GM12873 (cell line): ENCODE measurements around the gene NUAK1.

Experiments used
- TF ChIP-seq, protein P1 (sequence below): IDR thresholded peaks from 2 replicates; pipeline ENCODE4 v1.5.1; 2012; ENCODE audit warnings: low read depth, mild to moderate bottlenecking, moderate library complexity, low read length, control low read depth; ENCODE audit not compliant: insufficient read depth; ENCODE audit errors: missing control alignments

Gene NUAK1

DNA sequence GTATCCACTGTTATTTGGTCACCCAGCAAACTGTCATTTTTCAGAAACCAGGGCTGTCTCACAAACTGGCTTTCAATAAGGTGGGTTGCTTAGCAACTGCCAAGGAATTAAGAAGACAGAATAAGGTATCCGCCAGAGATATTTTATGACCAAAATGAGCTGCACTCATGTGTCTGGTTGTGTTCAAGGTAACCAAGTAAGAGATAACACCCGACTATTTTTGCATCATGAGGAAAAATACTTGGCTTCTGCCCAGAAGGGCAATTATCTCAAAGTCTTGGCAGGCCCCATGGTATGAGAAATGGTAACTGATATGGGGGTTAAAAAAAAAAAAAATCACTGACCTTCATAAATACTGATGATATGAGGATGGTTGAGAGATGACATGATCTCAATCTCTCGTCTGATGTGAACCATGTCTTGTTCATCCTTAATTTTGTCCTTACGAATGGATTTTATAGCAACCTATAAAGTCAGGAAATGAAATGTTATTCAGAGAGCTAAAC is 32.6 kb downstream of the NUAK1 start:
- TF ChIP-seq, protein P1, sequence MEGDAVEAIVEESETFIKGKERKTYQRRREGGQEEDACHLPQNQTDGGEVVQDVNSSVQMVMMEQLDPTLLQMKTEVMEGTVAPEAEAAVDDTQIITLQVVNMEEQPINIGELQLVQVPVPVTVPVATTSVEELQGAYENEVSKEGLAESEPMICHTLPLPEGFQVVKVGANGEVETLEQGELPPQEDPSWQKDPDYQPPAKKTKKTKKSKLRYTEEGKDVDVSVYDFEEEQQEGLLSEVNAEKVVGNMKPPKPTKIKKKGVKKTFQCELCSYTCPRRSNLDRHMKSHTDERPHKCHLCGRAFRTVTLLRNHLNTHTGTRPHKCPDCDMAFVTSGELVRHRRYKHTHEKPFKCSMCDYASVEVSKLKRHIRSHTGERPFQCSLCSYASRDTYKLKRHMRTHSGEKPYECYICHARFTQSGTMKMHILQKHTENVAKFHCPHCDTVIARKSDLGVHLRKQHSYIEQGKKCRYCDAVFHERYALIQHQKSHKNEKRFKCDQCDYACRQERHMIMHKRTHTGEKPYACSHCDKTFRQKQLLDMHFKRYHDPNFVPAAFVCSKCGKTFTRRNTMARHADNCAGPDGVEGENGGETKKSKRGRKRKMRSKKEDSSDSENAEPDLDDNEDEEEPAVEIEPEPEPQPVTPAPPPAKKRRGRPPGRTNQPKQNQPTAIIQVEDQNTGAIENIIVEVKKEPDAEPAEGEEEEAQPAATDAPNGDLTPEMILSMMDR: no peak

DNA sequence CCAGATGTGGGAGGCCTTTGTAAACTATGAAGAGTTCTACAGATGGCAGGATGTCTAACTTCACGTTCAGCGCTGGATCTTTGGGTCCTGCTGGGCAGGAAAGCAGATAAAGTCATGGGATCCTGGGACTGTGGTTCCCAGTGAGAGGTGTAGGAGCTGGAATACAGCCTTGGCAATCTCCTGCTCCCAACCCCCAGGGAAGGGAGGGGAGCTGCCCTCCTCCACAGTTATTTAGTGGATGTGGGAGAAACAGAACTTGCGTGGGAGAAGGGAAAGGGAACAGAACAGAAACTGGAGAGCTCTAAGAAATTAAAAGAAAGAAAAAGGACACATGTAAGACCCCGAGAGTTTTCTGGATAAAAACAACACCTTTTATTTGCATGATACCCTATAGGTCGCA is 37.0 kb downstream of the NUAK1 start:
- TF ChIP-seq, protein P1: no peak

DNA sequence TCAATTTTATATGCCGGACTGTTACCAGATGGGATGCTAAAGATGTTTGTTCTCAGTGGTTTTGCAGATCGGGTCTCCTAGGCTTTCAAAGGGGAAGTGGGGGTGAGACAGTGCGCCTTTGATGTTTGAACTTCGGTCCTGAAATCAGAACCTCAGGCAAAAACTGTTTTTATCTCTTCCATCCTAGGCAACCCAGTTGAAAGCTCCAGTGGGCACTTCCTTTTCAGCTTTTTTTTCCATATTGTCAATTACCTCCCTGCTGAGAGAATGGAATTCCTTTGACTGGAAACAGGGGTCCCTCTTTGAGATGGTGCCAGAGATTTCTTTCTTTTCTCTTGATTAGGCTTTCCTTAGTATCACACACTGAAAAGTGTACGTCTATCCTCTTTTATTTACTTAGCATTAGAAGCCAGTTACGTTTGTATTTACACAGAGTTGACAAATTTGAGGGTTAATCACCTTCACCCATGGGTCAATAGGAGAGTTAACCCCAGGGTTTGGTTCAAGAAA is 40.0 kb downstream of the NUAK1 start:
- TF ChIP-seq, protein P1: no peak

DNA sequence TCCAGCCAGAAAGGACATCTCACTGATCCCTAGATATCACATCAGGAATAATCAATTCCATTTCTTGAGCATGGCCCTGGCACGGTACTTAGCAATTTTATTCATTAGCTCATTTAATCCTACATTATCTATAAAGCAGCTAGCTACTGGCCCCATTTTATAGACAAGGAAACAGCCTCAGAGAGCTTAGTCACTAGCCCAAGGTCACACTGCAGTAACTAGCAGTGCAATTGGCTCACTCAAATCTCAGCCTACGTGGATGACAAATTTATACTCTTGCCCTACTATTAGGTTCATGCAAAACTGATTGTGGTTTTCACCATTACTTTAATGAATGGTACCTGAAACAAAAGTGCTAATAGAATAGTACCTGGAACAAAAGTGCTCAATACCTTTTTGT is 41.7 kb downstream of the NUAK1 start:
- TF ChIP-seq, protein P1: no peak

DNA sequence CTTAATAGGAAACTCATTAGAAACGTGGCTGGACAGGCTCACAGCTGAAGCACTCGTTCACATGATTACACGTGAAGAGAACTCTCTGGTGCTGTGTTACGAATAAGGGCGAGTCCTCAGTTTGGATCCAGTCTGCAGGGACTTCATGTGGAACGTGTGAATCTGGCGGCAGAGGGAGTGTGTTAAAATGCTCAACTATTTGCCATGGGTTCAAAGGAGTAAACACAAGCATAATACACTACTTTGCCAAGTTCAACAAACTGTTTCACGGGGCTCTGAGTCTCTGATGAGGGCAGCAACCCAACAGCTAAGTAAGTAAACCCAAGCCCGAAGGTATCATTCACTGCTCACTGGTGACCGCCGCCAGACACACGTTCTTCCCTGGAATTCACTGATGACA is 42.4 kb downstream of the NUAK1 start:
- TF ChIP-seq, protein P1: no peak

DNA sequence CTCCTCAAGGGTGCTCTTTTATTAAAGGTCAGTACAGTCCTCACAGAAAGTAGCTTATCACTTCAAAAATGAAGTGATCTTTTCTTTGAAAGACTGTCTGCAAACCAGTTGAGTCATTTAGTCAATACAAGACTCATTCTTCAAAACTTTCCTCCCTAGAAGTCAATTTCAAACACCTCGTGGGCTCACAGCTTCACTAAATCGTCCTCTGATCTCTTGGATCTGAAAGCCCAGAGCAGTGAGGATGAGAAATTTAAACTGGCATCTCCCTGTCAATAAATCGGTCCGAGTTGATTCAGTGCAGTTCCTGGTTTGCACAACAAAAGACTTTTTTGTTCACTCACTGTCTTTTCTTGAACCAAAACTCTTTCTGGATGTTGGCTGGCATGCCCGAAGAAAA is 44.5 kb downstream of the NUAK1 start:
- TF ChIP-seq, protein P1: no peak

DNA sequence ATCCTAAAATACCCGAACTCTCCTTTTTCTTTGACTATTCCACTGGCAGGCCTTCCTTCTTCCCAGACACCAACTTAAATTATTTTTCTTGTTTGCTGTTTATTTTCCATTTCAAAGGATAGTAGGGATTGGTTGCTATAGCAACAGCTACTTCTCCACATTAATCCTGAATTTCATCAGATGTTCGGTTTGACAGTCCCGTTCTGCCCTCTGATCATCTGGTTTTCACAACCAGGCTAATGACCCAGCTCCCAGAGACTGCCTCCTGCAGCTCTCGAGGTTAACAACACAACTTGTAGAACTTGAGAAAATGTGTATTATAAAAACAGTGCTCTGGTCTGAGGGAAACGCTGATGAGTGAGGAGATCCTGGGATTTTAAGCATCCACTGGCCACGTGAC is 45.5 kb downstream of the NUAK1 start:
- TF ChIP-seq, protein P1: no peak
